ENCODE measurements around the gene MYO9A. TPM values are rescaled to one million over a fixed set of nuclear protein-coding genes. Genes with fewer than 3 reads are reported as not detected.

Gene MYO9A
- polyA plus RNA-seq, 3 donors: 32.6 to 38.1 (median 34.2) TPM

- no peak for DNase-seq (ENCODE audit: extremely low read depth in 1 of 11, low read depth in 9 of 11, low spot score in 4 of 11)
These were observed 336.0 kb downstream of the MYO9A start for GRCh38 chr15:71781965-71782265.

GRCh38 chr15:71781179-71781964, 336.6 kb downstream of the MYO9A start:
- no peak for DNase-seq (ENCODE audit: extremely low read depth in 1 of 11, low read depth in 9 of 11, low spot score in 4 of 11)

- DNase-seq (ENCODE audit: extremely low read depth in 1 of 11, low read depth in 9 of 11, low spot score in 4 of 11): peak in 6 of 11 donors; percentile 41 to 64 (median 56)
These were observed 337.6 kb downstream of the MYO9A start for GRCh38 chr15:71780115-71780976.

GRCh38 chr15:71779073-71779797, 338.7 kb downstream of the MYO9A start:
- no peak for DNase-seq (ENCODE audit: extremely low read depth in 1 of 11, low read depth in 9 of 11, low spot score in 4 of 11)

GRCh38 chr15:71777216-71777943, 340.6 kb downstream of the MYO9A start:
- no peak for DNase-seq (ENCODE audit: extremely low read depth in 1 of 11, low read depth in 9 of 11, low spot score in 4 of 11)

GRCh38 chr15:71776304-71776703, 341.6 kb downstream of the MYO9A start:
- no peak for DNase-seq (ENCODE audit: extremely low read depth in 1 of 11, low read depth in 9 of 11, low spot score in 4 of 11)

- DNase-seq (ENCODE audit: extremely low read depth in 1 of 11, low read depth in 9 of 11, low spot score in 4 of 11): no peak
These were observed 342.1 kb downstream of the MYO9A start for GRCh38 chr15:71775856-71776255.

GRCh38 chr15:71773206-71773859, 344.6 kb downstream of the MYO9A start:
- no peak for DNase-seq (ENCODE audit: extremely low read depth in 1 of 11, low read depth in 9 of 11, low spot score in 4 of 11)

Other genes with a start within 250 kb of the MYO9A start
- gene SENP8, start 253 bp upstream of the MYO9A start, polyA plus RNA-seq (ENCODE audit: insufficient read length in 3 of 3): 1 to 10 TPM; 6.1 to 7.0 (median 6.3) TPM
- 10 to 100 TPM in 1 of 3 donors, 1 to 10 TPM in 2; 7.0 to 15.4 (median 8.7) TPM for gene GRAMD2A, start 79.6 kb upstream of the MYO9A start, polyA plus RNA-seq (ENCODE audit: insufficient read length in 3 of 3)
- 100 to 1,000 TPM; 636 to 752 (median 681) TPM for gene PKM, start 113.0 kb upstream of the MYO9A start, polyA plus RNA-seq (ENCODE audit: insufficient read length in 3 of 3)
- 100 to 1,000 TPM in 2 of 3 donors, 10 to 100 TPM in 1; 88.5 to 141 (median 106) TPM for gene PARP6, start 154.4 kb upstream of the MYO9A start, polyA plus RNA-seq (ENCODE audit: insufficient read length in 3 of 3)
- 1 to 10 TPM; 3.1 to 7.0 (median 3.9) TPM for gene CELF6, start 202.0 kb upstream of the MYO9A start, polyA plus RNA-seq (ENCODE audit: insufficient read length in 3 of 3)